ENCODE measurements around the gene HTRA2.
A peak's percentile ranks its signal among the peaks of the same experiment; 100 is the strongest.

The HTRA2 gene

GRCh38 chr2:74552914-74553811 is 23.4 kb downstream of the HTRA2 start:
- H3K4me3 ChIP-seq (ENCODE audit: low read depth, low read length) = peak overlapping the region; percentile 84
- DNase-seq (ENCODE audit: low read depth) = no peak
- TF ChIP-seq CTCF (IDR thresholded peaks at IDR 0.05; ENCODE audit: low read depth, low read length, missing control alignments) = no peak

- no peak for TF ChIP-seq CTCF (IDR thresholded peaks at IDR 0.05; ENCODE audit: low read depth, low read length, missing control alignments)
- no peak for DNase-seq (ENCODE audit: low read depth)
- peak within 1 kb of the TSS; percentile 84 for H3K4me3 ChIP-seq (ENCODE audit: low read depth, low read length)
Observed at GRCh38 chr2:74553892-74554819, 24.4 kb downstream of the HTRA2 start, which contains the start of the genes DOK1 and LOXL3. Gene DOK1 (plus strand): TSS chr2:74554720. CDS start chr2:74554755, 35 bp downstream. Gene LOXL3 (minus strand): TSS chr2:74553942. CDS start chr2:74552634, 1,308 bp downstream.

GRCh38 chr2:74554820-74555531 is 25.2 kb downstream of the HTRA2 start:
- TF ChIP-seq CTCF (IDR thresholded peaks at IDR 0.05; ENCODE audit: low read depth, low read length, missing control alignments) = no peak
- H3K4me3 ChIP-seq (ENCODE audit: low read depth, low read length) = peak overlapping the region; percentile 84
- no peak for DNase-seq (ENCODE audit: low read depth)

- no peak for TF ChIP-seq CTCF (IDR thresholded peaks at IDR 0.05; ENCODE audit: low read depth, low read length, missing control alignments)
- DNase-seq (ENCODE audit: low read depth) = no peak
- H3K4me3 ChIP-seq (ENCODE audit: low read depth, low read length) = peak overlapping the region; percentile 84
Observed at GRCh38 chr2:74555610-74556103, 25.9 kb downstream of the HTRA2 start.

- no peak for DNase-seq (ENCODE audit: low read depth)
- no peak for TF ChIP-seq CTCF (IDR thresholded peaks at IDR 0.05; ENCODE audit: low read depth, low read length, missing control alignments)
- H3K4me3 ChIP-seq (ENCODE audit: low read depth, low read length) = peak overlapping the region; percentile 84
Observed at GRCh38 chr2:74556159-74556558, 26.4 kb downstream of the HTRA2 start.

GRCh38 chr2:74556831-74557370 is 27.2 kb downstream of the HTRA2 start:
- no peak for DNase-seq (ENCODE audit: low read depth)
- TF ChIP-seq CTCF (IDR thresholded peaks at IDR 0.05; ENCODE audit: low read depth, low read length, missing control alignments) = no peak
- H3K4me3 ChIP-seq (ENCODE audit: low read depth, low read length) = no peak overlapping the region
